ENCODE data around the gene ST6GALNAC4. TPM values are rescaled to one million over a fixed set of nuclear protein-coding genes. Genes with fewer than 3 reads are reported as not detected.

ST6GALNAC4 gene, protein sequence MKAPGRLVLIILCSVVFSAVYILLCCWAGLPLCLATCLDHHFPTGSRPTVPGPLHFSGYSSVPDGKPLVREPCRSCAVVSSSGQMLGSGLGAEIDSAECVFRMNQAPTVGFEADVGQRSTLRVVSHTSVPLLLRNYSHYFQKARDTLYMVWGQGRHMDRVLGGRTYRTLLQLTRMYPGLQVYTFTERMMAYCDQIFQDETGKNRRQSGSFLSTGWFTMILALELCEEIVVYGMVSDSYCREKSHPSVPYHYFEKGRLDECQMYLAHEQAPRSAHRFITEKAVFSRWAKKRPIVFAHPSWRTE
- 5.2 and 12.8 TPM in 2 replicates for total RNA-seq (2014; rRNA removed; shearing (Covaris generic))

DNA sequence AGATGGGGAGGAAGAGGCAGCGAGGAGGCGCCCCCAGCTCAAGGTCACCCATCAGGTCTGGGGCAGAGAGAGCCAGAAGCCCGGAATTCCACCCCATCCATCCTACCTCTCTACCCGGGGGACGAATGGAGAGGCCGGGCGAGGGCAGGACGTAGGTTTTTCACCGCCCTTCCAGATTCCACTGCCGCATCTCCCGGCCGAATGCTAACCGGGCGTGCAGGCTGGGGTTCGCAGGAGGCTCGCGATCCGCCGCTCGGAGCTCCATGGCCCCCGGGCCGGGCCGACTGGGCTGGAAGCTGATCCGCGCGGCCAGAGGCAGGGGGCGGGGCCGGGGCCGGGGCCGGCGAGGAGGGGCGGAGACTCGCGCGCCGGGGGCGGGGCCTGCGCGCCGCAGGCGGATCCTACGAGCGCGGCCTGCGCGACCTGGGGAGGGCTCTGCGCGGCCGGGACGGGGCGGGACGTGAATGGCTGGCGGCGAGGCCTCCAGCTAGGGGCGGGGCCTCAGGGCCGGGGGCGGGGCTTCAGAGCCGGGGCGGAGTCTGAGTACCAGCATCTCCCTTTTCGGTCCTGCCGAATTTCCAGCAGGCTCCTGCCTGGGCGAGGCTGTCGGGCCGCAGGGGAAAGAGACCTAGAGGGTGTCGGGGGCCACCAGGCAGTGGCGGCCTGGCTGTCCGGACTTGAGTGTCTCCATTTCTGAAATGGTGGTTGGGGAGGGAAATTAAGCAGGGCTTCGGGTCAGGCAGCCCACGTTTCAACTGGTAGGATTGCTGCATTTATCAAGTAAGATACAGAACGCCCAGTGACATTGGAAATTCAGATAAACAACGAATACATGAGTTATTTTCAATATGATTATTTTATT, at the start of gene ST6GALNAC4:
ST6GALNAC4 (minus strand) TSS at position 322 of the 862 bp plus-strand sequence. CDS start 622 bp downstream, outside the sequence.
- peak; percentile 76 for DNase-seq (ENCODE audit: low spot score)

DNA sequence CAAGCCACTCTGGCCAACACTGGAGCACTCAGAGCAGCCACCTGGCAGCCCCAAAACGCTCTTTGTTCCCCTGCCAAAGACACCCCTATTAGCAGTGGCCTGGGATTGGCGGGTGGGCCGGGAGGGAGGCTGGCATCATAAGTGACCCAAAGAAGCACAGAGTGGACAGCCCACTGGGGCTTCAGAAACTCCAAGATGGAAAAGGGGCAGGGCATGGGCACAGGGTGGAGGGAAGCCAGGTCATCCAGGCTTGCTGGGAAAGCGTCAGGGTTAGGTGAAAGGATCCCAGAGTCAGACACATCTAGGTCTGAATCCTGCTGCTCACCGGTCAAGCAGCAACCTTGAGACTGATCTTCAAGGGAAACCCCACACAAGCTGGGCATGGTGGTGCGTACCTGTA, 49.1 kb upstream of the ST6GALNAC4 start:
- DNase-seq (ENCODE audit: low spot score), result no peak

DNA sequence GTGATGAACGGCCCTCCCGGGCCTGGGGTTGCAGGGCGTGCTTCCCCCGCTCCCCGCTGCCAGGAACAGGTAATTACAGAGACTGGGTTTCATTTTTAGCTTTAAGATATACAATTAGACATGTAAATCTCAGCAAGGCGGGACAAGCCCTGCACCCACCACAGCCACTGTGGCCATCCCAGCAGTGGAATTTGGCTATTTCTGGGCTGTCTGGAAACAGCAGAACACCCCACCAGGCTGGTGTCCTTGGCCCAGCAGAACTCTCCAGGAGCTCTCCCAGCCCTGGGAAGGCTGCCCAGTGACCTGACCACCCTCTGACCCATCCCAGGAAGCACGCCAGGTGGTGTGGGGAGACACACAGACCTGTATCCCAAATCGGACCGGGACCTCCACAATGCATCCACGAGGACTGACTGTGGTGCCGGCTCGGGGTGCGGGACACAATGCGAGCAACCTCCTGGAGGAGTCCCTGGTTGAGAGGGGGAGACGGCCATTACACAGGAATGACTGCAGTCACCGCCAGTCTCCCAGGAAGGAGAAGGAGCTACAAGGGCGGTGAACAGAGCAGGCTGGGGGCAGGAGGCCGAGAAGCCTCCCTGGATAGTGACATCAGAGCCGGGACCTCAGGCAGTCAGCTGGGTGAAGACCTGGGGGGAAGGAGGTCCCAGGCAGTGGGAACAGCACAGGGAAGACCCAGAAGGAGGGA, 46.7 kb upstream of the ST6GALNAC4 start:
- DNase-seq (ENCODE audit: low spot score), result no peak

DNA sequence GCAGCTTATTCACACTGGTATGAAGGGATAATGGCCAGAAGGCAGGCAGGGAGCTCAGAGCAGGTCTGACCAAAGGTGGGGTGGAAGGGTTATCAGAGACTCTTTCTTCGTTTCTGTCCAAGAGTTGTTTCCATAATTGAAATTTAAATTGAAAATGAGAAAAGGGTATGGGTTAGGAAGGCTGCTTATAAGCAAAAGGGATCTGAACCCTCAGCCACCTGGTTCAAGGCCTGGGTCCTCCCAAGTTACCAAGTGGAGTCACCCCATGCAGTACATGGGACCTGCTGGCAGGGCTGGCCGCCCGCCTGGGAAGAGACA, 46.2 kb upstream of the ST6GALNAC4 start:
- no peak for DNase-seq (ENCODE audit: low spot score)

GRCh38 chr9:127962278-127962677, 45.4 kb upstream of the ST6GALNAC4 start:
- DNase-seq (ENCODE audit: low spot score), result no peak

DNA sequence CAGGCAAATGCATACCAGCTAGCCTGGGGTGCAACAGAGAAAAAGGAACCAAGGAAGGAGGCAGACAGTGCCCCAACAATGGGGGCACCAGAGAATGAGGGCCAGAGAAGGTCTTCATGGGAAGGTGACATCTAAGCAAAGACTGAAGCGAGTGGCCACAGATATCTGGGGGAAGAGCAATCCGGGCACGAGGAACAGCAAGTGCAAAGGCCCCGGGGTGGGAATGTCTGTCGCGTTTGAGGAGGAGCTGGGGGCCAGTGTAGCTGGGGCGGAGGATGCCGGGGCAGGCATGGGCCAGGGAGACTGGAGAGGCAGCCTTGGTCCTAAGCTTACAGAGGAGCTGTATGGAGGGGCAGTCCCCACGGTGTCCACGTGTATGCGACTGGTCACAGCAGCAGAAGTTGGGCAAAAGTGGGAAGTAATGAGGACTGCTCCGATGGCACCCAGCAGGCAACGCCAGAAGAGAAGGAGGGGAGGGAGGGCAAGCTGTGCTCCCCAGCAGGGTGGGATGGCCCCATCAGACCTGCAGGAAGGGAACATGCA, 44.8 kb upstream of the ST6GALNAC4 start:
- no peak for DNase-seq (ENCODE audit: low spot score)

DNA sequence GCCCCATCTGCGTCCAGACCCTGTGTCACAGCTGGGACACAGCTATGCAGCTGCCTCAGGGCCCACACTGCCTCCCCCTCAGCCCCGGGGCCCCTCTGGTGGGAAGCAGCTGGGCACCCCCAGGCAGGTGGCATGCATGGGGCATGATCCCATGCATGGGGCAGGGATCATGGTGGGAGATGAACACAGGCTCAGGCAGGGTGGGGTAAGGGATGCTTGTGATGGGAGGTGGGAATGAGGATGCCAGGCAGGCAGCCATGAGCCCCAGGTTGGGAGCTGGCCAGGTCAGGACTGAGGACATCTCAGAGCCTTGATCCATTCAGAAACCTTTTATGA, 44.3 kb upstream of the ST6GALNAC4 start:
- DNase-seq (ENCODE audit: low spot score), result no peak

DNA sequence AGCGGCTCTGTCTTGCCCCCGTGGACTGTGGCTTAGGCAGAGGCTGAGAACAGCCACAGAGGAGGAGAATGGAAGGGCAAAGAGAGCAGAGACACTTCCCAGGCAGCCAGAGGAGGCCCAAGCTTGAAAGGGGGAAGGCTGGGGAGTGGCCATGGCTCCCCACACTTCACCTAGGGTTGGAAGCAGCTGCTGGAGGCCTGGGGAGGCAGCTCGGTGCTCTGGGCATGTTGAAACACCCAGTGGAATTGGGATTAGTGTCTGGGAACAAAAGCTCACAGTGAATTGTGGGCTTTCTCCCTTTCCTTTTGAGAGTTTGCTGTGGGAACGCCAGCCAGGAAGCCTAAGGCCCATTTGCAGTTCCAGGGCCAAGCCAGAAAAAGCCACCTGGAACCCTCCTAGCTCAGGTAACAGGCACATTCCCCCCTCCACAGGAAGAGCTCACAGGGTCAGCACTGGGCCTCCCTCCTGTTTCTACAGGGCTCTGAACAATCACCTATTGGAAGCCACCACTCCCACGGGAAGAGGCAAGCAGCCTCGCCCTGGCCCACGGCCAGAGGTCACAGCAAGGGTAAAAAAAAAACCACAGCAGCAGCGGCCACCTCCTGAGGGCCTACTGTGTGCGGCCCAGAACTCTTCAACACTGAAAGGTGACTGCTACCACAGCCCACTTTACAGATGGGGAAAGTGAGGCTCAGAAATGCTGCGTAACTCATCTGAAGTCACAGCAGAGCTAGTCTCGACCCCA, 43.7 kb upstream of the ST6GALNAC4 start:
- DNase-seq (ENCODE audit: low spot score), result no peak

- DNase-seq (ENCODE audit: low spot score), result no peak
These were observed 43.1 kb upstream of the ST6GALNAC4 start for GRCh38 chr9:127959841-127960409.

GRCh38 chr9:127959398-127959797, 42.6 kb upstream of the ST6GALNAC4 start:
- no peak for DNase-seq (ENCODE audit: low spot score)

- DNase-seq (ENCODE audit: low spot score), result no peak
These were observed 41.9 kb upstream of the ST6GALNAC4 start for GRCh38 chr9:127958728-127959127.

- peak; percentile 69 for DNase-seq (ENCODE audit: low spot score)
These were observed 38.6 kb upstream of the ST6GALNAC4 start for GRCh38 chr9:127955294-127956015.

DNA sequence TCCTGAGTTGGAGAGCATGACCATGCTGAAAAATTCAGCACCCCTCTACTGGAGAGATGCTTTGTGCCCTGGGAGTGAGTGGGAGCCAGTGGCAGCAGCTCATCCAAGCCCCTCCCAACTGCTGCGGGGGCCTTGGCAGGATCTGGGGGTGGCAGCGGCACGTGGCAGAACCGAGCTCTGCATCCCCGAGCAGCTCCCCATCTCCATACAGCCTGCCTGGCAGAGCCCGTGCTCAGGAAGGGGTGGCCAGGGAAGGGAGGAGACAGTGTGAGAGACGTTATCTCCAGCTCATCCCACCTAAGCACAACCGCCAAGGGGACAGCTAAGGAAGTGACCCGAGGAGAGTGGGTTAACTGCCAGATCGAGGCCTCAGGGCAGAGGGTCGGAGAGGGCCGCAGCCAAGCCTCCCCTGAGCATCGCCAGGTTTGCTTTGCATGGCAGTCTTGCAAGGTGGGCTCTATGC, 38.0 kb upstream of the ST6GALNAC4 start:
- DNase-seq (ENCODE audit: low spot score), result no peak

DNA sequence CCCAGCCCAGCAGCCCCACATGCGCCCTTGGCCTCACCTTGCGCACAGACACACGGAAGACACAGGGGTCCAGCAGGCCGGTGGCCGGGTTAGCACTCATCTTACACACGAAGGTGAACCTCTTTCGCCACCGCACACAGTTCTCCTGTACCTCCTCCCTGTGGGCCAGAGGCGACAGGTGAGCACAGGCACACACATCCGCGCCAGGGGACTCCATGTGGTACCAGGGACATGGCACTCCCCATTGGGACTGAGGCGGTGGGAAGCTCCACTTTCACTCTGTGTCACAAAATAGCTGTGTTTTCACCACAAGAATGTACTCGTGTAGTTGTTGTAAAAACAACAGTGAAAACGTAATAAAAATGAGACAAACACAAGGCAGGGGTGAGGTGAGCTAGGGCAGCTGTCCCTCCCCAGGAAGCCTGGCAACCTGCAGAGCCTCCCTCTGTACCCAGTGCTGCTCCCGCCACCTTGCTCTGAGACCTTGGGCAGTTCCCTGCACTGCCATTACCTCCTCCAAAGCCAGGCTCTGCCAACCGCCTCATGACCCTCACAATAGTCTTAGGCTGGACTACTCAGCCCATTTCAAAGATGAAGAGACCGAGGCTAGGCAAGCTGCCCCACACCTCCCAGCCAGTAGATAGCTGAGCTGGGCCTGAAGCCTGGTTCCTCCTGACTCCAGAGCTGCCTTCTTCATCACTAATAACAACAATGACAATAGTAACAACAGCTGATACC, 37.1 kb upstream of the ST6GALNAC4 start:
- DNase-seq (ENCODE audit: low spot score), result no peak

DNA sequence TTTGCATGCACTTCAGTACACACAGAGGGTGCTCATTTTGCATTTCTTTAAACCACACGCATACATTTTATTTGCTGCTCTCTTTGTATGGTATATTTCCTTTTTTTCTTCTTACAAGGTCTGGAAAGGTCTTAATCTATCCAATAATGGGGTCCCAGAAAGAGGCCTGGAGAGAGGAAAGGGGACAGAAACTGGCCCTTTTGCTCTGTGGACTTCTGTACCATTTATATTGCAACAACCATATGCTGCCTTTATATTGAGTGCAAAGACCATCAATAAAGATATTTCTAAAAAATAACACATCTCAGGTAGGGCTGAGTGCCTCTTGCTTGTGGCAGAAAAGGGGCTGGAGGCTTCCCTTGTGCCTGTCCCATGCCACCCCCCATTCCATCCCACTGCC, 36.3 kb upstream of the ST6GALNAC4 start:
- no peak for DNase-seq (ENCODE audit: low spot score)

DNA sequence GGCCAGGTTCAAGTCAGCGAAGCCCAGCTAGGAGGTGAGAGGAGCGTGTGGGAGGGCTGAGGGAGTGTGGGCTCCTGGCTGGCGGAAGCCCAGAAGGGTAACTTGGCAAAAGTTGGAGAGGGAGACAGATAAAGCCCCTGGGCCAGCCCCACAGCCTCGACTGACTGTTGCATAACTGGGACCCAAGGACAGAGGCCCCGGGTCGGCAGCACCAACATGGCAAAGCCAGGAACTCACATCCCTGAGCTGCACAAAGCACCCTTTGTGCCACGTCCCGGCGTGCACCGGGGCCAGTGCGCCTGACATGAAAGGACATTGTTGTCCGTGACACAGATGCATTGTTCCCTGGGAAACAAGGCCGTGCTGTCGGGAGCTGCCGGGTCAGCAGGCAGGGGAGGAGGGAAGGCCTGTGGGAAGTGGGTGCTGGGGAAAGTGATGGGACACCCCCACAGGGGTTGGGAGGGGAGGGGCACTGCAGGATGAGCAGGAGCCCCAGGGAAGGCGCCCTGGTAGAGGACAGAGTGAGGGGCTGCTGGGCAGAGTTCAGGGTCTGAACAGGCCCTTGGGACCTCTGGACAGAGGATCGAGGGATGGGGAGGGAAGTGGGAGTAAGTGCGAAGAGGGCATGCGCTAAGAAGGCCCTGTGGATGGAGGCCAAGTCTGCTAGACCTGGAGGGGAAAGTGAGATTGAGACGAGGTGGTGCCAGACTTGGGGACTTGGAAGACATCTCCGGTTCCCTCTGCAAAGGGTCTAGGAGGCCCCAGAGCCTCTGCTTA, 33.9 kb upstream of the ST6GALNAC4 start:
- no peak for DNase-seq (ENCODE audit: low spot score)

GRCh38 chr9:127949827-127950512, 33.1 kb upstream of the ST6GALNAC4 start:
- no peak for DNase-seq (ENCODE audit: low spot score)
